SK-N-SH treated with all-trans-retinoic acid at 6 μM for 48 hours (cell line): ENCODE results near the gene TRIM39.
"Not testable (repeated sequence)": the region's sequence is repeated elsewhere in the genome, so short reads cannot be mapped to it uniquely, and the experiment has no call there.

Experiments
- ATAC-seq: fragments of 200-7000 bp; cut with Tn5 transposase; 3 replicates; pipeline ENCODE4 v1.9.1; 2020; ENCODE audit warnings: mild to moderate bottlenecking, moderate library complexity
- ARNTL ChIP-seq: fragments of 450-650 bp; formaldehyde crosslinking; IDR thresholded peaks from 2 replicates; pipeline ENCODE4 v1.5.0; 2020; ENCODE audit warnings: low read depth, mild to moderate bottlenecking, moderate library complexity, borderline replicate concordance
- BACH2 ChIP-seq: fragments of 250-450 bp; sonication (Bioruptor Pico); IDR thresholded peaks from 2 replicates; pipeline ENCODE4 v1.9.0; 2021; ENCODE audit warnings: mild to moderate bottlenecking, borderline replicate concordance
- ESRRG ChIP-seq: fragments of 250-450 bp; sonication (Bioruptor Pico); IDR thresholded peaks from 2 replicates; pipeline ENCODE4 v1.6.1; 2021; ENCODE audit warnings: mild to moderate bottlenecking
- GLIS3 ChIP-seq: fragments of 250-450 bp; sonication (Bioruptor Pico); IDR thresholded peaks from 2 replicates; pipeline ENCODE4 v1.5.0; 2020; ENCODE audit warnings: mild to moderate bottlenecking, moderate library complexity
- ISL1 ChIP-seq: fragments of 250-450 bp; sonication (Bioruptor Pico); IDR thresholded peaks from 2 replicates; pipeline ENCODE4 v2.1.2; 2022; ENCODE audit warnings: mild to moderate bottlenecking, moderate library complexity
- OSR1 ChIP-seq: fragments of 250-450 bp; sonication (Bioruptor Pico); IDR thresholded peaks from 2 replicates; pipeline ENCODE4 v1.8.0; 2022; ENCODE audit warnings: moderate library complexity, mild to moderate bottlenecking, inconsistent platforms
- SNAI2 ChIP-seq: fragments of 250-450 bp; sonication (Bioruptor Pico); IDR thresholded peaks from 2 replicates; pipeline ENCODE4 v1.5.0; 2020; ENCODE audit warnings: mild to moderate bottlenecking, moderate library complexity
- TCF4 ChIP-seq: fragments of 250-450 bp; sonication (Bioruptor Pico); IDR thresholded peaks from 2 replicates; pipeline ENCODE4 v1.8.0; 2021; ENCODE audit warnings: mild to moderate bottlenecking, moderate library complexity, borderline replicate concordance
- TOX ChIP-seq: fragments of 250-450 bp; sonication (Bioruptor Pico); IDR thresholded peaks from 2 replicates; pipeline ENCODE4 v1.8.0; 2021; ENCODE audit warnings: mild to moderate bottlenecking, moderate library complexity, borderline replicate concordance
- ZC3H10 ChIP-seq: fragments of 250-450 bp; sonication (Bioruptor Pico); IDR thresholded peaks from 2 replicates; pipeline ENCODE4 v1.5.1; 2021; ENCODE audit warnings: mild to moderate bottlenecking, moderate library complexity
- ZFP3 ChIP-seq: fragments of 250-450 bp; sonication (Bioruptor Pico); IDR thresholded peaks from 2 replicates; pipeline ENCODE4 v1.5.0; 2020; ENCODE audit warnings: mild to moderate bottlenecking, moderate library complexity
- ZFP30 ChIP-seq: fragments of 450-650 bp; formaldehyde crosslinking; IDR thresholded peaks from 2 replicates; pipeline ENCODE4 v1.5.0; 2022; ENCODE audit warnings: mild to moderate bottlenecking, moderate library complexity
- ZNF565 ChIP-seq: fragments of 450-650 bp; formaldehyde crosslinking; conservative IDR thresholded peaks from 2 replicates; pipeline ENCODE4 v1.5.0; 2020; ENCODE audit warnings: low read depth, mild to moderate bottlenecking, moderate library complexity
- ZNF8 ChIP-seq: fragments of 450-650 bp; formaldehyde crosslinking; IDR thresholded peaks from 2 replicates; pipeline ENCODE4 v1.5.0; 2020; ENCODE audit warnings: mild to moderate bottlenecking, moderate library complexity
- TF ChIP-seq, protein P1 (sequence below): fragments of 250-450 bp; sonication (Bioruptor Pico); IDR thresholded peaks from 2 replicates; pipeline ENCODE4 v1.8.0; 2021; ENCODE audit warnings: low read depth, mild to moderate bottlenecking, moderate library complexity, borderline replicate concordance
- TF ChIP-seq, protein P2 (sequence below): fragments of 250-450 bp; sonication (Bioruptor Pico); IDR thresholded peaks from 2 replicates; pipeline ENCODE4 v1.8.0; 2020; ENCODE audit warnings: mild to moderate bottlenecking, moderate library complexity, borderline replicate concordance
- TF ChIP-seq, protein P3 (sequence below): fragments of 250-450 bp; sonication (Bioruptor Pico); IDR thresholded peaks from 2 replicates; pipeline ENCODE4 v1.5.1; 2021; ENCODE audit warnings: mild to moderate bottlenecking, moderate library complexity
- TF ChIP-seq, protein P4 (sequence below): fragments of 250-450 bp; sonication (Bioruptor Pico); IDR thresholded peaks from 2 replicates; pipeline ENCODE4 v1.5.1; 2020; ENCODE audit warnings: low read depth, mild to moderate bottlenecking, moderate library complexity

Gene TRIM39

DNA sequence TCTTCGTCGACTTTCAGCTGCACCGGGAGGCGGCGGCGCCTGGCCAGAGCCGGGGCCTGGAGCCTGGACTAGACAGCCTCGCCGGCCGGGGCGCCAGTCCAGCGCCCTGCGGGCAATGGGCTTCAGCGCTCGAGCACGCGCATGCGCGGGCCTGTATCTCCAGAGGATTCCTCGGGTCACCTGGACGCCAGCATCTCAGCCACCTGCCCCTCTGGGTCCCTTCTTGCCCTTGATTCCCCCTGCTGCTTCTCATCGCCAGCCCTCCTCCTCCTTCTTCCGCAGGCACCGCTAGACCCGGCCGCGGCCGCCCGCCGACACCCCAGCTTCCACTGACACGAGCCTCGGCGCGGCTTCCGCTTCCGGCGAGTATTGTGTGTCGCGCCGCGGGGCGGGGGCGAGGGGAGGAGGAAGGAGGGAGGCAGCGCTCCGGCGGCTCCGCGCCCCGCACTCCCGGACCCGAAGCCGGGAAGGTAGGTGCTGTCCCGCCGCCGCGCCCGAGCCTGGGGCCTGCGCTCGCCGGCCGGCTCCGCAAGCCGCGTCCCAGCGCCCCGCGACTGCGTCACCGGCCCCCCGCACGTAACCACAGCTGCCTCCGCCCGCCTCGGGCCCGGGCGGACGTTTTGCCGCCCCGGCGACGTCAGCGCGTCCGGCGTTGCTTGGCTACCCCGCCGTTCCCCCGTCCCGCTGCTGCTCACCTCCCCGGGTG is at the start of gene TRIM39:
Gene TRIM39, plus strand, starts transcription at position 402 of the 706 bp plus-strand sequence. CDS start 2,391 bp downstream, outside the sequence.
- ATAC-seq, result peak; percentile 81
- TF ChIP-seq SNAI2 (no peak), ZNF565 (CRISPR knock-in tag) (no peak), BACH2 (CRISPR knock-in tag) (no peak), OSR1 (CRISPR knock-in tag) (no peak), ZC3H10 (CRISPR knock-in tag) (0 out of 2 replicates have a peak, but pooled peaks have one; percentile 11), ARNTL (no peak), ESRRG (CRISPR knock-in tag) (no peak), ZNF8 (CRISPR knock-in tag) (peak; percentile 12; the same call in 1 of the 2 replicates), ISL1 (CRISPR knock-in tag) (no peak)
- TF ChIP-seq, protein P1, sequence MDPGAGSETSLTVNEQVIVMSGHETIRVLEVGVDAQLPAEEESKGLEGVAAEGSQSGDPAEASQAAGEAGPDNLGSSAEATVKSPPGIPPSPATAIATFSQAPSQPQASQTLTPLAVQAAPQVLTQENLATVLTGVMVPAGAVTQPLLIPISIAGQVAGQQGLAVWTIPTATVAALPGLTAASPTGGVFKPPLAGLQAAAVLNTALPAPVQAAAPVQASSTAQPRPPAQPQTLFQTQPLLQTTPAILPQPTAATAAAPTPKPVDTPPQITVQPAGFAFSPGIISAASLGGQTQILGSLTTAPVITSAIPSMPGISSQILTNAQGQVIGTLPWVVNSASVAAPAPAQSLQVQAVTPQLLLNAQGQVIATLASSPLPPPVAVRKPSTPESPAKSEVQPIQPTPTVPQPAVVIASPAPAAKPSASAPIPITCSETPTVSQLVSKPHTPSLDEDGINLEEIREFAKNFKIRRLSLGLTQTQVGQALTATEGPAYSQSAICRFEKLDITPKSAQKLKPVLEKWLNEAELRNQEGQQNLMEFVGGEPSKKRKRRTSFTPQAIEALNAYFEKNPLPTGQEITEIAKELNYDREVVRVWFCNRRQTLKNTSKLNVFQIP, result no peak
- TF ChIP-seq, all 23 proteins: peak for 2

DNA sequence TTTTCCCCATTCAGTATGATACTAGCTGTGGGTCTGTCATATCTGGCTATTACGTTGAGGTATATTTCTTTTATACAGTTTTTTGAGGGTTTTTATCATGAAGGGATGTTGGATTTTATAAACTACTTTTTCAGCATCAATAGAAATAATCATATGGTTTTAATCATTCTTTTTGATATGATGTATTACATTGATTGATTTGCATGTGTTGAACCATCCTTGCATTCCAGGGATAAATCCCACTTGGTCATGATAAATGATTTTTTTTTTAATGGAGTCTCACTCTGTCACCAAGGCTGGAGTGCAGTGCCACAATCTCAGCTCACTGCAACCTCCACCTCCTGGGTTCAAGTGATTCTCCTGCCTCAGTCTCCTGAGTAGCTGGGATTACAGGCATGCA is 45.7 kb upstream of the TRIM39 start:
- ATAC-seq, result not testable (repeated sequence)

DNA sequence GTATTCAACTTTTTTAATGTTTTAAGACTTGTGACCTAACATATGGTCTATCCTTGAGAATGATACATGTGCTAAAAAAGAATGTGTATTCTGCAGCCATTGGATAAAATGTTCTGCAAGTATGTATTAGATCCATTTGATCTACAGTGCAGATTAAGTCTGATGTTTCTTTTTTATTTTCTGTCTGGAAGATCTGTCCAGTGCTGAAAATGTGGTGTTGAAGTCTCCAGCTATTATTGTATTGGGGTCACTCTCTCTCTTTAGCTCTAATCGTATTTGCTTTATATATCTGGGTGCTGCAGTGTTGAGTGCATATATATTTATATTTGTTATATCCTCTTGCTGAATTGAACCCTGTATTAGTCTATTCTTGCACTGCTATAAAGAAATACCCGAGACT is 44.2 kb upstream of the TRIM39 start:
- no peak for ATAC-seq
- no peak for TF ChIP-seq GLIS3 (CRISPR knock-in tag)
- TF ChIP-seq TCF4 (CRISPR knock-in tag), result no peak
- no peak for TF ChIP-seq ISL1 (CRISPR knock-in tag)
- TF ChIP-seq, protein P1, result no peak
- TF ChIP-seq, protein P2, sequence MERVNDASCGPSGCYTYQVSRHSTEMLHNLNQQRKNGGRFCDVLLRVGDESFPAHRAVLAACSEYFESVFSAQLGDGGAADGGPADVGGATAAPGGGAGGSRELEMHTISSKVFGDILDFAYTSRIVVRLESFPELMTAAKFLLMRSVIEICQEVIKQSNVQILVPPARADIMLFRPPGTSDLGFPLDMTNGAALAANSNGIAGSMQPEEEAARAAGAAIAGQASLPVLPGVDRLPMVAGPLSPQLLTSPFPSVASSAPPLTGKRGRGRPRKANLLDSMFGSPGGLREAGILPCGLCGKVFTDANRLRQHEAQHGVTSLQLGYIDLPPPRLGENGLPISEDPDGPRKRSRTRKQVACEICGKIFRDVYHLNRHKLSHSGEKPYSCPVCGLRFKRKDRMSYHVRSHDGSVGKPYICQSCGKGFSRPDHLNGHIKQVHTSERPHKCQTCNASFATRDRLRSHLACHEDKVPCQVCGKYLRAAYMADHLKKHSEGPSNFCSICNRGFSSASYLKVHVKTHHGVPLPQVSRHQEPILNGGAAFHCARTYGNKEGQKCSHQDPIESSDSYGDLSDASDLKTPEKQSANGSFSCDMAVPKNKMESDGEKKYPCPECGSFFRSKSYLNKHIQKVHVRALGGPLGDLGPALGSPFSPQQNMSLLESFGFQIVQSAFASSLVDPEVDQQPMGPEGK, result no peak
- TF ChIP-seq ZFP30 (CRISPR knock-in tag), result no peak
- TF ChIP-seq, protein P3, sequence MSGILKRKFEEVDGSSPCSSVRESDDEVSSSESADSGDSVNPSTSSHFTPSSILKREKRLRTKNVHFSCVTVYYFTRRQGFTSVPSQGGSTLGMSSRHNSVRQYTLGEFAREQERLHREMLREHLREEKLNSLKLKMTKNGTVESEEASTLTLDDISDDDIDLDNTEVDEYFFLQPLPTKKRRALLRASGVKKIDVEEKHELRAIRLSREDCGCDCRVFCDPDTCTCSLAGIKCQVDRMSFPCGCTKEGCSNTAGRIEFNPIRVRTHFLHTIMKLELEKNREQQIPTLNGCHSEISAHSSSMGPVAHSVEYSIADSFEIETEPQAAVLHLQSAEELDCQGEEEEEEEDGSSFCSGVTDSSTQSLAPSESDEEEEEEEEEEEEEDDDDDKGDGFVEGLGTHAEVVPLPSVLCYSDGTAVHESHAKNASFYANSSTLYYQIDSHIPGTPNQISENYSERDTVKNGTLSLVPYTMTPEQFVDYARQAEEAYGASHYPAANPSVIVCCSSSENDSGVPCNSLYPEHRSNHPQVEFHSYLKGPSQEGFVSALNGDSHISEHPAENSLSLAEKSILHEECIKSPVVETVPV (CRISPR knock-in tag), result no peak
- TF ChIP-seq ZNF8 (CRISPR knock-in tag), result no peak
- no peak for TF ChIP-seq ZC3H10 (CRISPR knock-in tag)
- TF ChIP-seq ZFP3 (CRISPR knock-in tag), result no peak
- TF ChIP-seq, protein P4, sequence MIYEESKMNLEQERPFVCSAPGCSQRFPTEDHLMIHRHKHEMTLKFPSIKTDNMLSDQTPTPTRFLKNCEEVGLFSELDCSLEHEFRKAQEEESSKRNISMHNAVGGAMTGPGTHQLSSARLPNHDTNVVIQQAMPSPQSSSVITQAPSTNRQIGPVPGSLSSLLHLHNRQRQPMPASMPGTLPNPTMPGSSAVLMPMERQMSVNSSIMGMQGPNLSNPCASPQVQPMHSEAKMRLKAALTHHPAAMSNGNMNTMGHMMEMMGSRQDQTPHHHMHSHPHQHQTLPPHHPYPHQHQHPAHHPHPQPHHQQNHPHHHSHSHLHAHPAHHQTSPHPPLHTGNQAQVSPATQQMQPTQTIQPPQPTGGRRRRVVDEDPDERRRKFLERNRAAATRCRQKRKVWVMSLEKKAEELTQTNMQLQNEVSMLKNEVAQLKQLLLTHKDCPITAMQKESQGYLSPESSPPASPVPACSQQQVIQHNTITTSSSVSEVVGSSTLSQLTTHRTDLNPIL (CRISPR knock-in tag), result no peak
- TF ChIP-seq TOX (CRISPR knock-in tag), result no peak
- no peak for TF ChIP-seq ESRRG (CRISPR knock-in tag)
- TF ChIP-seq, all 23 proteins: peak for 0

DNA sequence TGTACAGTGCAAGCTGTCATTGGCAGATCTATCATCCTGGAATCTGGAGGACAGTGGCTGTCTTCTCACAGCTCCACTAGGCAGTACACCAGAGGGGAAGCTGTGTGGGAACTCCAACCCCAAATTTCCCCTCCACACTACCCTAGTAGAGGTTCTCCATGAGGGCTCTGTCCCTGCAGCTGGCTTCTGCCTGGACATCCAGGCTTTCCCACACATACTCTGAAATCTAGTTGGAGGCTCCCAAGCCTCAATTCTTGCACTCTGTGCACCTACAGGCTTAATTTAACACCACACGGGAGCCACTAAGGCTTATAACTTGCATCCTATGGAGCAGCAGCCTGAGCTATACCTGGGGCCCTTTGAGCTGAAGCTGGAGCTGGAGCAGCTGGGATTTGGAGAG is 43.0 kb upstream of the TRIM39 start:
- TF ChIP-seq, protein P3 (CRISPR knock-in tag), result no peak
- ATAC-seq, result no peak; the same call in 2 of the 3 replicates
